Activated CD8-positive, alpha-beta T cell treated with anti-CD3 and anti-CD28 coated beads for 36 hours (primary cell): ENCODE data around the gene HIKESHI. TPM values are rescaled to one million over a fixed set of nuclear protein-coding genes. Genes with fewer than 3 reads are reported as not detected.
"Not testable (repeated sequence)": the region's sequence is repeated elsewhere in the genome, so short reads cannot be mapped to it uniquely, and the experiment has no call there.

Experiments
- ATAC-seq: fragments of 200-7000 bp; cut with Tn5 transposase; one replicate; pipeline ENCODE4 v1.10.0; 2021; ENCODE audit warnings: mild to moderate bottlenecking, moderate library complexity
- CTCF ChIA-PET: fragments of 350-600 bp; sonication (Branson Sonifier 250); formaldehyde crosslinking; loops from one replicate; lab custom pipeline; 2021; ENCODE audit warnings: antibody characterized with exemption; lab: Charles Lee
- POLR2A ChIA-PET: fragments of 350-600 bp; sonication (Branson Sonifier 250); formaldehyde crosslinking; loops from one replicate; lab custom pipeline; 2021; ENCODE audit warnings: antibody characterized with exemption; lab: Charles Lee
- DNase-seq: peaks from one replicate; pipeline ENCODE4 v3.0.0-alpha.2; 2020
- H3K27ac Mint-ChIP-seq: one replicate; pipeline ENCODE4 v1.8.0; 2021; ENCODE audit warnings: mild to moderate bottlenecking, mixed read lengths
- H3K27me3 Mint-ChIP-seq: one replicate; pipeline ENCODE4 v1.8.0; 2021; ENCODE audit warnings: mixed read lengths
- H3K36me3 Mint-ChIP-seq: one replicate; pipeline ENCODE4 v1.8.0; 2021; ENCODE audit warnings: low read depth, mixed read lengths
- H3K4me1 Mint-ChIP-seq: one replicate; pipeline ENCODE4 v1.8.0; 2021; ENCODE audit warnings: low read depth, mixed read lengths
- H3K4me3 Mint-ChIP-seq: one replicate; pipeline ENCODE4 v1.8.0; 2021; ENCODE audit warnings: mild to moderate bottlenecking, moderate library complexity, mixed read lengths
- H3K9me3 Mint-ChIP-seq: one replicate; pipeline ENCODE4 v1.8.0; 2021; ENCODE audit warnings: mixed read lengths
- CTCF ChIP-seq: fragments of 200-600 bp; IDR thresholded peaks from one replicate; pipeline ENCODE4 v1.8.0; 2022; ENCODE audit warnings: antibody characterized with exemption, mild to moderate bottlenecking
- intact Hi-C: fragments of 100-400 bp; cut with micrococcal nuclease; formaldehyde crosslinking; loops from one replicate; pipeline ENCODE4 v1.10.0; 2022
- total RNA-seq, 2 experiments: library from RNA; stranded (reverse); gene quantifications; one replicate each; pipeline ENCODE4 v1.2.3, GENCODE V29; 2021

HIKESHI gene
- total RNA-seq, 2 experiments from 2014 or later = 59.6 to 60.5 TPM

GRCh38 chr11:86303257-86303656 is 1.2 kb downstream of the HIKESHI start:
- H3K4me3 Mint-ChIP-seq = peak overlapping the region; percentile 89
- no peak for TF ChIP-seq CTCF
- POLR2A ChIA-PET = no interaction called here
- CTCF ChIA-PET = interaction anchor here (1.2 to 1.6 kb wide), 2 partner anchors 9 to 449 kb away, joined by 5 read pairs; partner anchors contain the start of gene CCDC83
- intact Hi-C loops = loop anchor here (10.0 kb wide), 1 partner anchor 142 kb away; no protein-coding TSS in a partner anchor
- no peaks in the 10 kb centered on the region for H3K27me3 Mint-ChIP-seq
- peaks cover 31% of the 10 kb centered on the region for H3K4me1 Mint-ChIP-seq
- ATAC-seq (no peak), DNase-seq (no peak)
- H3K27ac Mint-ChIP-seq = peak overlapping the region; percentile 97
- H3K9me3 Mint-ChIP-seq = no peaks in the 10 kb centered on the region
- peaks cover 13% of the 10 kb centered on the region for H3K36me3 Mint-ChIP-seq

GRCh38 chr11:86308710-86309109 is 6.7 kb downstream of the HIKESHI start:
- CTCF ChIA-PET, ATAC-seq, H3K9me3 Mint-ChIP-seq, POLR2A ChIA-PET, H3K27ac Mint-ChIP-seq, H3K27me3 Mint-ChIP-seq, H3K4me3 Mint-ChIP-seq, DNase-seq: not testable (repeated sequence)
- intact Hi-C loops = loop anchor here (10.0 kb wide), 1 partner anchor 136 kb away; no protein-coding TSS in a partner anchor
- Mint-ChIP-seq H3K4me1 (peaks cover 37% of the 10 kb centered on the region), H3K36me3 (peaks cover 52% of the 10 kb centered on the region)

- no peak for DNase-seq
- TF ChIP-seq CTCF = no peak
- Mint-ChIP-seq H3K4me3 (no peak overlapping the region), H3K27me3 (no peaks in the 10 kb centered on the region), H3K9me3 (no peaks in the 10 kb centered on the region), H3K36me3 (peaks cover 52% of the 10 kb centered on the region), H3K27ac (no peak overlapping the region), H3K4me1 (peaks cover 20% of the 10 kb centered on the region)
- intact Hi-C loops = no loop called here
- no peak for ATAC-seq
- CTCF ChIA-PET = interaction anchor here (1.3 kb wide), 1 partner anchor 294 kb away, joined by 5 read pairs; no protein-coding TSS in a partner anchor
- POLR2A ChIA-PET = no interaction called here
These were observed 11.8 kb downstream of the HIKESHI start for GRCh38 chr11:86313793-86314192.

- Mint-ChIP-seq H3K36me3 (peaks cover 45% of the 10 kb centered on the region), H3K9me3 (no peaks in the 10 kb centered on the region), H3K27ac (no peak overlapping the region), H3K4me1 (peaks cover 17% of the 10 kb centered on the region), H3K4me3 (no peak overlapping the region), H3K27me3 (no peaks in the 10 kb centered on the region)
- ChIA-PET CTCF (interaction anchor here (1.3 kb wide), 1 partner anchor 294 kb away, joined by 5 read pairs; no protein-coding TSS in a partner anchor), POLR2A (no interaction called here)
- no peak for TF ChIP-seq CTCF
- no peak for DNase-seq
- intact Hi-C loops = no loop called here
- no peak for ATAC-seq
These were observed 12.6 kb downstream of the HIKESHI start for GRCh38 chr11:86314636-86315035.

GRCh38 chr11:86335131-86335767 is 33.2 kb downstream of the HIKESHI start:
- CTCF ChIA-PET = interaction anchor here (0.6 to 1.0 kb wide), 2 partner anchors 10 to 121 kb away, joined by 3 read pairs; no protein-coding TSS in a partner anchor
- no peak for DNase-seq
- TF ChIP-seq CTCF = no peak
- Mint-ChIP-seq H3K4me3 (no peak overlapping the region), H3K4me1 (peaks cover under 1% of the 10 kb centered on the region), H3K27me3 (no peaks in the 10 kb centered on the region), H3K27ac (no peak overlapping the region), H3K9me3 (no peaks in the 10 kb centered on the region), H3K36me3 (peaks cover 59% of the 10 kb centered on the region)
- POLR2A ChIA-PET = interaction anchor here (1.0 to 1.5 kb wide), 2 partner anchors 9 to 34 kb away, joined by 3 read pairs; partner anchors contain the start of gene HIKESHI
- no peak for ATAC-seq
- intact Hi-C loops = no loop called here
